Islet precursor cell (in vitro differentiated cells): ENCODE measurements around the gene SCPEP1.
"Not testable (repeated sequence)": the region's sequence is repeated elsewhere in the genome, so short reads cannot be mapped to it uniquely, and the experiment has no call there.

Experiments
- DNase-seq: peaks from one replicate; pipeline ENCODE4 v3.0.0-alpha.2; 2018

Gene SCPEP1

DNA sequence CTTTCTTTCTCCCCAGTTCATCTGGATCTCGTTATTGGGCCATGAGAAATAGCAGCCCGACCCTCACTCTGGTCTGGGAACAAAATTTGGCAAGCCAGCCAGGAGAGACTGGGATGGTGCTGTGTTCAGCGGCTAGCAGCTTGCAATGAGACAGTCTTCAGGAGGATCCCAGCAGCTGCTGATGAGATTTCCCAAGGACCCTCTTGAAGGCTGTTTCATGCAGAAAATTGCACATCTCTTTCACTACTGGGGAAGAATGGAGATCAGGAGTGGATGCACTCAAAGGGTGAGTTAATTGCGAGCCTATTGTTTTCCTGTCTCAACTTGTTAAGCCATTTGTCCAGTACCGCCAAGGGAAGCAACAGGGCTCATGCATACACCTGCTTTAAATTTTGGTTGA lies 11.6 kb upstream of the SCPEP1 start:
- DNase-seq: no peak

DNA sequence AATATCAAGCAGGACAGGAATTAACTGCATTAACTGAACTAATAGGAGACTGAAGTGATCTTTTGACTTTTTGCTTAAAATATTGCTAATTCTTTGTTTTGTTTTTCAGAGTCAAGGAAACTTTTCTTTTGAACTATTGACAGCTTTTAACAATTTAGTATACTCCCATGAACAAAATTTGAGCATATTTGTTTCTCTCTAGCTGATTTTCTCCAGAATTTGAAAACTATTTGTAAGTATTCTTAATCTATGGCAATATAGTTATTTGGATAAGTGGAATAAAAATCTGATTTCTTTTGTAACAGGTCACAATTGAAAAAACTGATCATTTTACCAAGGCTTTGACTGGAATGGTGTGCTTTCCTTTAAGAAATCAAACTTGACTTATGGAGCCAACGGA lies 7.0 kb upstream of the SCPEP1 start:
- DNase-seq: no peak

DNA sequence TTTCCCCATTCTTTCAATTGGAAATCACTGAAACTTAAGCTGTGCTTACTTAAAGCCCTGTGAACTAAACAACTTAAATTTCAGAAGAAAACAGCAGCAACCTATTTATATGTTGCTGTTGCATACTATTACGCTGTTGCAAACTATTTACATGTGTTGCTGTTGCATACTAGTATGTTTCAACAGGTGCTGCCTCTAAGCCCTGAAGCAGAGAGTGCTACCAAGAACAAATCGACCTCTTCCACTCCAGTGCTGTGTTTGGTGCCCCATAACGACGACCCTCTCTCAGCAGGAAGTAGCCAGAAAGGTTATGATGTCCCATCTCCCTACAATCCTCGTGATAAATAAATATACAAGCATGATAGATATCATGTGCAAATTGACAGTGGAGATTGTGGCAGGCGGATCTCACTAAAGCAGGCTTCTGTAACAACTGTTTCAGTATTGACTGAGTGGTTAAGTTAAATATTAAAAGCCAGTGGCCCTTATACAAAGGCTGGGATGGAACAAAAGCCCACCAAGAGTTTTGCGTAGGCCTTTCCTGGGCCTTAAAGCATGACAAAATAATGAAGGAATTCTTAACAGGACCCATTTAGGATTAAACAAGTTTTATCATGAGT lies 5.7 kb upstream of the SCPEP1 start:
- no peak for DNase-seq

DNA sequence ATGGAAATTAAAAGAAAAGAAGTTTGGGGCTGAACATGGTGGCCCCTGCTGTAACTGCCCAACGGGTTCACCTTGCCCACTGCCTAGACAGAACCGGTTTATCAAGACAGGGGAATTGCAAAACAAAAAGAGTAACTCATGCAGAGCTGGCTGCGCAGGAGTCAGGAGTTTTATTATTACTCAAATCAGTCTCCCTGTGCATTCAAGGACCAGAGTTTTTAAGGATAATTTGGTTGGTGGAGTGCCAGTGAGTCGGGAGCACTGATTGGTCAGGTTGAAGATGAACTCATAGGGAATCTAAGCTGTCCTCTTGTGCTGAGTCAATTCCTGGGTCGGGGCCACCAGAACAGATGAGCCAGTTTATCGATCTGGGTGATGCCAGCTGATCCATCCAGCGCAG lies 4.4 kb upstream of the SCPEP1 start:
- DNase-seq: no peak

DNA sequence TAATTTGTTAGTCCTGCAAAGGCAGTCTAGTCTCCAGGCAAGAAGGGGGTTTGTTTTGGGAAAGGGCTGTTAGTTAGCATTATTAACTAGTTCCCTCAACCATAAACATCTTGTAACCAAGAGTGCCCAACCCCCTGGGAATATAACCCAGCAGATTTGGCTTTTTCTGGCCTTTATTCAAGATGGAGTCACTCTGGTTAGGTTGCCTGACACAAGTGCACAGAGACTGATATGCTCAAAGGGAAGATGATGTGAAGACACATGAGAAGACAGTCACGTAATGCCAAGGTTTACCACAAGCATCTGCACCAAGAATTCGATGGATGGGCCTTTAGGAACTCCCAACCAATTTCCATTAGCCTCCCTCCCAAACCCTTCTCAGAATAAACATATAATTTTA lies 3.9 kb upstream of the SCPEP1 start:
- DNase-seq: no peak

DNA sequence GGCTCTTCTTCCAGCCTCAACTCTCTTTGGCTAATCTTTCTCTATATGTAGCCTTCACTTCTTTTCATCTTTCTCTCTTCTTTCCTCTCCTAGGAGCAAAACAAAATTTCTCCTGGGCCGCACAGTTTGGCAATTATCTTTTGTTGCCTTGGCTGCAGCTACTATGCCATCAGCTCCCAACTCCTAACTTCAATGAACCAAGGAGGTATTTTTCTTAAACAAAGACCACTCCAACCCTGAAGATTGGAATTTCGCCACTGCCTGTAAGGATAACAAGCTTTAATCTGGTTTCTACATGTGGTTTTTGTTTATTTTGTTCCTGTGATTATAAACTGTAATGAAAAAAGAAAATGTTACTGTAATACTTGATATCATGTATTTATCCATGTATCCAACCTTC lies 2.3 kb upstream of the SCPEP1 start:
- no peak for DNase-seq

DNA sequence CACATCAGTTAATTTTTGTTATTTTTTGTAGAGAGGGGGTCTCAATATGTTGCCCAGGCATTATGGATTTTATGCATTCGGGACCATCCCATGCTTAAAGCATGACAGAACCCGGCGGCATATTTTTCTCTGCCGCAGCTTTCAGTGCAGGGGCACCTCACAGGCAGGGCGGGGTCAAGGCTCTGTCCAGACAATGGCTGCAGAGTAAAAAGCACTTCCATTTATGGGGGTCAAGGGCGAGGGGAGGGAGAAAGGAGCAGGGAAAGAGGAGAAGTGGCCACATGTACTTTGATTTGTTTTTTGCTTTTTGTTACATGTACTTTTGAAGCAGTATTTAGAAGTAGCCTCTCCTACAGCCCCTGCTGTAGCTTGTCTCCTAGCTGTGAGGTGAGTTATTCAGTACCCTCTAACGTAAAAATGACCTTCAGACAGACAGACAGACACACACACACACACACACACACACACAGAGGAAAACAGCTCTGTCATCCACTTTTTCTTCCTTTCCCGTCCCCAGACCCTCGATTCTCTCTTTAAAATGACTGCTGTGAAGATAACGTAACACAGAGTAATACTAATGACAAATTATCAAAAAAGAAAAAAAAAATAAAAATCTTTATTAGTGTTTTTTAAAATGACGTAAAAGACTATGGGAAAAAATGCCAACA lies 856 bp upstream of the SCPEP1 start:
- DNase-seq: peak; percentile 50

DNA sequence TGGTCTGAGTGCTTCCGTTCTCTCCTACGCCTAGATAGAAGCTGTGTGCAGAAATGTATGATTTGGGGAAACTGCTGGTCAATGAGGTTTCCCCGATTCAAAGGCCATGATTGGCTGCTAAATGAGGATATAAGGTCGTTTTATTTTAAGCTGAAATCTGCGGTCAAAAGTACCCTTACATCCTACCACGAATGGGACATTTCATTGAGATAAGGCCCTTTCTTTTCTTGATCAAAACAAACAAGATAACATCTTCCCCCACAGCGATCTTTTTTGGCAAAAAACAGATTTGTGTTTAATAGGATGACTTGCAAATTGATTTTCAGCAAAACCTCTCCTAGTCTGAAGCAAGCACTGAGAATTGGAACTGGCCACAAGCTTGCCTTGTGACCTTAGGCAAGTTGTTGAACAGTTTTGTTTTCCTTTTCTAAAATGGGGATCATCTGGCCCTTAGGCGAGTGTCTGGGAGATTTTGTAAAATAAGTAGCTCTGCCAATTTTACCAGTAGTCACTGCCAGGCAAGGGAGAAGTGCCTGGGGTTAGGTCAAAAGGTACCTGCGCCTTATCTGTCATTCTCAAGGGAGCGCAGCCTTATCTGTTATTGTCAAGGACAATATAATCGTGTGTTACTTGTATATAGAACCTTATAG lies 635 bp downstream of the SCPEP1 start:
- DNase-seq: peak; percentile 62

DNA sequence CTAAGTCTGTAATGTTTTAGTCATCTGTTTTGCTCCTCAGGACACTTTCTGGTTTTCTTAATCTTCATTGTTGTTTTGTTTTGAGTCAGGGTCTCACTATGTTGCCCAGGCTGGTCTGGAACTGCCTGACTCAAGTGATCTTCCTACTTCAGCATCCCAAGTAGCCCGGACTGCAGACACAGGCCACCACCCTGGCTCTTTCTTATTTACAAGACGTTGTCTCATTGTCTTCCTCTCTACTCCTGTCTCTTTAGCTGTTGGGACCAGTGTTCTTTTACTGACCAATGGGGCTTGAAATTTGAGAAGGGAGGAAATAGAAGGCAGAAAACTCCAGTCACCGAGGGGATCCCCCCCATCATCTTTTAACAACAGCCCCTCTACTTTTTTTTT lies 1.2 kb downstream of the SCPEP1 start:
- DNase-seq: peak; percentile 71

DNA sequence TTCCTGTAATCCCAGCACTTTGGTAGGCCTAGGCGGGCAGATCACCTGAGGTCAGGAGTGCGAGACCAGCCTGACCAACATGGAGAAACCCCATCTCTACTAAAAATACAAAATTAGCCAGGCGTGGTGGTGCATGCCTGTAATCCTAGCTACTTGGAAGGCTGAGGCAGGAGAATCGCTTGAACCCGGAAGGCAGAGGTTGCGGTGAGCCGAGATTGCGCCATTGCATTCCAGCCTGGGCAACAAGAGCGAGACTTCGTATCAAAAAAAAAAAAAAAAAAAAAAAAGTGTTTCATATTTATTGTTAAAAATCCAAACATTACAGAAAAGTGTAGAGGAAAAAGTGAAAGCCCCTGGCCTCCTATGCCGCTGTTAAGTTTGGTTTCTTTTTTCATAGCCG lies 2.6 kb downstream of the SCPEP1 start:
- DNase-seq: not testable (repeated sequence)

DNA sequence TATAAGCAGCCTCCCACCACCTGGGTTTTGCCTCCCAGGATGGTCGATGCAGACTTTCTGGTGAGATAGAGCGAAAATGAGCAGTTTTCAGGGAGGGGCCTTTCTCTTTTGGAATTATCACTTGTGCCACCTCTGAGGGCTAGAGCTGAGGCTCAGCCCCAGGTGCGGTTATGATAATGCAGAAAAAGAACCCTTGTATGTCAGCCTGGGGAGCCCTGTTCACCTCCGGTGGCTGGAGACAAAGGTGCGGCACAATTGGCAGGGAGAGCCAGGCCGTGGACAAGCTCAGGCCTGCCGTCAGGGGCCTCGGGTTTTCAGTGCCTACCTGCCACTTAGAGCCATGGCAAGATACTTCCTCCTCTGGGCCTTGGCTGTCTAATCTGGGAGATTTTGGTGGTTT lies 4.4 kb downstream of the SCPEP1 start:
- no peak for DNase-seq

DNA sequence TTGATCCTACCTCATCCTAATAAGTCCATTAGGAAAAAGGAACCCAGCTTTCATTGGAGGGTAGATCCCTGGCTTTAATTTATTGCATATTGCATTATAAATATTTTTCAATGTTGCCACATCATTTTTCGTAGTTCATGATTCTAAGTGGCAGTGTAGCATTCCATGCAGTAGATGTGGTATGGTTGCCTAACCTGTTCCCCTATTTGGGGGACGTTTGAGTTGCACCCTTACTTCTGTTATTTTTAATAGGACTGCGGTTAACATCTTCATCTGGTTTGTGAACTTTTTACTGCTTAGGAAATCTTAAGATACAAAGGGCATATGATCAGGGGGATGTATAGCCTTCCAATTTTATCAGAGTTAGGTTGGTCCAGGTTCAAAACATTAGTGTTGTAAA lies 5.4 kb downstream of the SCPEP1 start:
- DNase-seq: no peak

DNA sequence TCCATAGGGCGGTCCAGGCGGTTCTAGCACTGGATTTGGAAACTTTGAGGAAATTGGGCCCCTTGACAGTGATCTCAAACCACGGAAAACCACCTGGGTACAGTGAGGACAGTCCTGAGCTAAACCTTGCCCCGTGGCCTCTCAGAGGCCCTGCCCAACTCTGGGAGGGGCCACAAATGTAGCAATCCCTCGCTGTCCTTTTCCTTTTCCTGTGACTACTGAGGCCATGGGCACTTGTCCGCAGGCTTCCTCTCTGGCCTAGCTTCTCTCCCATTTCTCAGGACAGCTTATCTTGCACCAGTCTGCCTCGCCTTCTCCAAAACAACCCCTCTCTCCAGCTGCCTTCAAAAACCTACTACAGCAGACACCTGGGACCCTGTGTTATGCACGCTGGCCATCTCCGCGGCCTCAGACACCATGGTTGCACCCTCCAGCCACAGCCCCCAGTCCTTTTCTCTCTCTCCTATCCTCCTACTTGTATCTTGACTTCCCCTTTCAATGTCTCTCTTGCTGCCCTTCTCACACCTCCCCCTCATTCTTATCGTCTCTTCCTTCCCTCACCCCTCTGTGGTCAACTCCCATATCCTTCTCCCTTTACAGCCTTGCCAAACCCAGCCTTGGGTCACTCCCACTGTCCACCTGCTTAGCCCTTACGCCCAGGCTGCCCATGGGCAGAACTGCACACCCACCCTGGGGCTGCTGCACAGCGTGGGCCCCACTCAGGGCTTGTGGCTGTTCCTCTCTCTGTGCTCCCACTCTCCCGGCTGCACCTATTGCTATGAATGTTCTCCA lies 7.6 kb downstream of the SCPEP1 start:
- peak; percentile 52 for DNase-seq

DNA sequence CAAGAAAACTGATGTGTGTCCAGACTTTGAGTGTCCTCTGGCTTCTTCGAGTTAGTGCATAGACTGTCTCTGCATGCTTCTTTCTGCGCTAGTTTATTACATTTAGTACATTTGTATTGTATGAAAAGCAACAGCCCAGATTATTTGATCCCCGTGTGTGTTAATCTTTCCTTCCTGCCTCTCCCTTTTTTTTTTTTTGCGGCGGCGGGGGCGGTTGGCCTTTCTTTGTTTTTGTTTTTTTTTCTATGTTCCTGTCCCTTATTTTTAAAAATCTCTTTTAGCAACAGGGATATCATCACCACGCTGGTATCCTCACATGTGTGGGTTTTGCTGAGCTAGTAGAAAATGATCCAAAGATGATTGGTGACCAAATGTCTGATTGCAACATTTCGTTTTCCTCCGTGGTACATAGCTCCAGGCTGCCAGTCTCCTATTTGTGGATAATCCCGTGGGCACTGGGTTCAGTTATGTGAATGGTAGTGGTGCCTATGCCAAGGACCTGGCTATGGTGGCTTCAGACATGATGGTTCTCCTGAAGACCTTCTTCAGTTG lies 9.4 kb downstream of the SCPEP1 start:
- DNase-seq: peak; percentile 26

DNA sequence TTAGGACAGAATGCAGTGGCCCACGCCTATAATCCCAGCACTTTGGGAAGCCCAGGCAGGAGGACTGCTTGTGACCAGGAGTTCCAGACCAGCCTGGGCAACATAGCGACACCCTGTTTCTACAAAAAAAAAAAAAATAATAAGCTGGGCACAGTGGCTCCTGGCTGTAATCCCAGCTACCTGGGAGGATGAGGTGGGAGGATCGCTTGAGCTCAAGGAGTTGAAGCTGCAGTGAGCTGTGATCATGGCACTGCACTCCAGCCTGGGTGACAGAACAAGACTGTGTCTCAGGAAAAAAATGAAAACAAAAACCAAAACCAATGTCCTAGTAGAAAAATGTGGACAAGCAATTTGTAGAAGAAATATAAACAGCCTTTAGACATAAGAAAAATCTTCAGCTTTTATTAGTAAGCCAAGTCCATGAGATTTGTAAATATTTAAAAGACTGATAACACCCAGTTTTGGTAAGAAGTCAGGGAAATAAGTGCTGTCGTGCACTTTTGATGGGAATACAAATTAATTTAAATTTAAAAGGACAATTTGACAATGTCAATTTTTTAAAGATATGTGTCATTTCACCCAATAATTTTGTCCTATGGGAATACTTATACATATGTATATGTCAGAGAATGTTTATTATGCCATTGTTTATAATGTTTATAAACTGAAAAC lies 11.1 kb downstream of the SCPEP1 start:
- peak; percentile 21 for DNase-seq

DNA sequence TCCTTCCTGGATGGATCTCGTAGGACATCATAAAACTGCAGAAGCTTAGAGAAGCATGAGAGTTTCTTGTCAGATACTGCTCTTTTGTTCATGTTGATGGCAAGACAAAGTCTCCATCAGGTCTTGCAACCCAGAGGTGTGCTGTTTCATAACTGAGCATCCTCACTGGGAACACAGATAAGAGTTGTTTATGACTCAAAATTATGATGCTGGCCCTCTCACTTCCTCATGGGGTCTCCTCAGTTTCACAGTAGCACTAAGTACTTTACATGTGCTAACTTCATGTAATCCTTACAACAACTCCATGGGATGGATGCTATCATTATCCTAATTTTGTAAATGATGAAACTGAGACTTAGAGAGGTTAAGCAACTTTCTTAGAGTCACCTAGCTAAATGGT lies 14.4 kb downstream of the SCPEP1 start:
- peak; percentile 22 for DNase-seq

DNA sequence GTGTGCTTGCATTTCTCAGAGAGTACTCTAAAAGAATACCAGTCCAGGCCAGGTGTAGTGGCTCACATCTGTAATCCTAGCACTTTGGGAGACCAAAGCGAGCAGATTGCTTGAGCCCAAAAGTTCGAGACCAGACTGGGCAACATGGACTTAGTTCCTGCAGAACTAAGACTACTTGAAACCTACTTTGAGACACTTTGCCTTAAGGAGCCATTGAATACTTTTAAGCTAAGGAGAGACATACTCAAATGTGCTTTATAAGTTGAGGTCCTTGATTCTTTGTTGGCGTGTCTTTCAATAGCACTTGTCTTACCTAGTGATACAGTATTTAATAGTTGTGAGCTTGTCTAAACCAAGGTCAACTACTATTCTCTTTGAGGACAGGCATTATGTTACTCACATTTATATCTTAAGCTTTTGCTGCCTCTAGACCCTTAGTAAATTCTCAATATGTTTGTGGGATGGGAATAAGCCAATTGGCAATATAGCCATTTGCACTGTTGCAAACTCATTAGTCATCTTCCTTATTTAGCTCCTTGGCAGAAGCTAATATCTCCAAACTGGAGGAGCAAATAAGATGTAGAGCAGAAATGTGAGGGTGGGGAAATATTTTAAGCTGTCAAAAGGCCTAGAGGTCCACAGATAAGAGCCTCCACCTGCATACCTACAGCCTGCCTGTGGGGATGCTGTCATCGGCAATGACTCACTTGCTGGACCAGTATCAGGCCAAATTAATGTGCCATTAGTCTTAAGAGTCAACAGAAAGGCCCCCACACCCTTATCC lies 16.3 kb downstream of the SCPEP1 start:
- DNase-seq: no peak

DNA sequence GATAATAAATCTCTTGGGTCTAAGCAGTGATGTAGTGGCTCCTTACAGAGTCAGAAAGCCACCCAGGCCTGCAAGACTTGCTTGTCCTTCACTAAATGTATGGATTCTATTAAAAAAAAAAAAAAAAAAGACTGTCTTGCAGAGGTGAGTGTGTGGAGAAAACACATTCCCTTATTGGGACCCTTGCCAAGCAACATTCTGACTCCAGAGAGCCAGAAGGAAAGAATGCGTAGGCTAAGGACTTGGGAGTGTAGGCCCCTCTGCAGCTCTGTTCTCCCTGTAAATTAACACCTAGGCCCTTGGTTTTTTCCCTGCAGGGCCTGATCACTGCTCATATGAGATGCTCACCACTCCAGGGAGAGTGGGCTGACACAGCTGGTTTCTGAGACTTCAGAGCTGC lies 17.8 kb downstream of the SCPEP1 start:
- DNase-seq: no peak

DNA sequence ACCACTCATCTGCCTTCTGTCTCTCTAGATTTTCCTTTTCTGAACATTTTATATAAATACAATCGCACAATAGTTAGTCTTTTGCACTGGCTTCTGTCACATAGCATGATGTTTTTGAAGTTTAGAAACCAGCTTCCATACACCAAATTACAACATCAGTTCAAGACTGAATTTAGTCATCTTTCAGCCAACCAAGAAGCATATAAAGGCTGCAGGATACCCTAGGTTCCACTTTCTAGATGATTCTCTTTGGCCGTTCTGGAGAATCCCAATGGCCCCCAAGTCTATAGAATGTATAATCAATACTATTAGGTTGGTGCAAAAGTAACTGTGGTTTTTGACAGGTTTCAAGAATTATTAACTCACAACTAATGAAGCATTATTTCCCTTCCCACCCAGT lies 19.4 kb downstream of the SCPEP1 start:
- DNase-seq: no peak

DNA sequence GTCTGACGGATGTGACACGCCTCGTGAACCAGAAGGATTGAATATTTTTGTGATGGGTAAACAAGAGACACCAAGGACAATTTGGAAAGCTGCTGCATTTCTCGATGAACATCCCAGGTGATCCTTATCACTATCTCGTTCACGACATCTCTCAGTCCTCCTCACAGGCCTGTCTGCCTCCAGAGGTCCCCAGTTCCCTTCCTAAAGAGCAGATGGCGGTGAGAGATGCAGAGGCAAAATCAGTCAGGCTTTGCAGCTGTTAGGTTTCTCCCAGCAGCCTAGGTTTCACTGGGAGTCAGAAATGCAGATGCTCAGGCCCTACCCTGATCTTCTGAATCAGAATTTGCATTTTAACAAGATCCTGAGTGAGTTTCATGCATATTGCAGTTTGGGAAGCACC lies 23.6 kb downstream of the SCPEP1 start:
- no peak for DNase-seq

DNA sequence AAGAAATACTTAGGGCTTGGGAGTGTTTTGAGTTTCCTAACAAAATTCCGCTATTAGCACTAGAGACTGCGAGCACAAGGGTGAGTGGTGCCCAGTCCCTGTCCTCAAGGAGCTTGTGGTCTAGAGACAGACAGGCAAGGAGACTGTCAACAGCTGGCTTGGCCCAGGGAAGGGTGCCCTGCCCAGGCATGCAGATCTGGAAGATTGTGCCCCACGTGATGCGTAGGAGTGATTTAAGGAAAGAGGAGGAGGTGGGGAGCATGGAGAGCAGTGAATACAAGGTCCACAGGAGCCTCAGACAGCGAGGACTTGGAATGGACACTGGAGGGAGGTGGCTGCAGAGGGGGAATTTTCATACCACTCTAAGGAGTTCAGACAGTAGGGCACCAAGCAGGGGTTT lies 25.0 kb downstream of the SCPEP1 start:
- DNase-seq: no peak

DNA sequence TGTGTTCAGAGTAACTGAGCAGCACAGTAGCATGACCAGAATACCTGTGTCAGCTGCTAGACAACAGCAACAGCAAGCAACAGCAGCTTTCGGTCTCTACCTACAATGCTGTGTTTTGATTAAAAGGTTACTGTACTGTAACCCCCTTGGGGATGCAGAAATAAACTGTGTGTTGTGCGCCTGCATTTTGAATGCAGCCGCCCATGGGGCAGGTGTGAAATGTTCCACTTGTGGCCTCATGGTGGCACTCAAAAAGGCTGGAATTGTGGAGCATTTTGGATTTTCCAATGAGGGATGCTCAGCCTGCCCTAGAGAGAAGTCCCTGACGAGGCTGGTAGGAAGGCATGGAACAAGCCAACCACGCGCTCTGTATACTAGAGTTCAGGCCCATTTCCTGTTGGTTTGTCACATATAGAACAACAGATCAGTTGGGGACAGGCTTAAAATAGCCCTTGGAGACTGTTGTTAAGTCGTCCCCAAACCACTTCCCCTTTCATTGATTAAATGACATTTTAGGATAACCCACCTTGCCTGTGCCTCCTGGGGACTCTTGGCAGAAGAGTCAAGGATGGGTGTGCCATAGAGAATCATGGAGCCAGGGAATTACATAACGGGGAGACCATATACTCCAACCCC lies 27.1 kb downstream of the SCPEP1 start:
- DNase-seq: peak; percentile 59
